ENCODE results near the gene CS.

DNA sequence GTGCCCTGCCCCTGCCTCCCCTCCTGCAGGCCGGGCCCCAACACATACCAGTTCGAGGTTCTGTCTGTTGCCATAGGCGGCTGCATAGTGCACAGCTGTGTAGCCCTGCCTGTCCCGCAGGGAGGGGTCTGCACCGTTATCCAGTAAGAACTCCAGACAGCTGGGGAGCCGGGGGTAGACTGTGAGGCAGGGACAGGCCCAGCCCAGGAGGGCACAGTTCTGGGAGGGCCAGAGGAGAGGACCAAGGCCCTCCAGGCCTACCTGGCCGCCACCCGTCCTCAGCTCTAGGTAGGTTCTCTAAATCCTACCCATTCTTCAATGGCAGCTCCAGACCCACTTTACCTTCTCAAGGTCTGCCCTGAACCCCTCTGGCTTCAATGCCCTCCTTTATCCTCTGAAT is 51.4 kb downstream of the CS start:
- TF ChIP-seq, protein P1, sequence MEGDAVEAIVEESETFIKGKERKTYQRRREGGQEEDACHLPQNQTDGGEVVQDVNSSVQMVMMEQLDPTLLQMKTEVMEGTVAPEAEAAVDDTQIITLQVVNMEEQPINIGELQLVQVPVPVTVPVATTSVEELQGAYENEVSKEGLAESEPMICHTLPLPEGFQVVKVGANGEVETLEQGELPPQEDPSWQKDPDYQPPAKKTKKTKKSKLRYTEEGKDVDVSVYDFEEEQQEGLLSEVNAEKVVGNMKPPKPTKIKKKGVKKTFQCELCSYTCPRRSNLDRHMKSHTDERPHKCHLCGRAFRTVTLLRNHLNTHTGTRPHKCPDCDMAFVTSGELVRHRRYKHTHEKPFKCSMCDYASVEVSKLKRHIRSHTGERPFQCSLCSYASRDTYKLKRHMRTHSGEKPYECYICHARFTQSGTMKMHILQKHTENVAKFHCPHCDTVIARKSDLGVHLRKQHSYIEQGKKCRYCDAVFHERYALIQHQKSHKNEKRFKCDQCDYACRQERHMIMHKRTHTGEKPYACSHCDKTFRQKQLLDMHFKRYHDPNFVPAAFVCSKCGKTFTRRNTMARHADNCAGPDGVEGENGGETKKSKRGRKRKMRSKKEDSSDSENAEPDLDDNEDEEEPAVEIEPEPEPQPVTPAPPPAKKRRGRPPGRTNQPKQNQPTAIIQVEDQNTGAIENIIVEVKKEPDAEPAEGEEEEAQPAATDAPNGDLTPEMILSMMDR (IDR thresholded peaks at IDR 0.05): no peak
- TF ChIP-seq EP300 (IDR thresholded peaks at IDR 0.05): no peak
